LNCaP clone FGC (cell line): ENCODE data around the gene LTBP1.
"Not testable (repeated sequence)": the region's sequence is repeated elsewhere in the genome, so short reads cannot be mapped to it uniquely, and the experiment has no call there.

Experiments used
- DNase-seq: peaks from one replicate; pipeline ENCODE4 v3.0.0-alpha.2; 2011; ENCODE audit warnings: low read depth
- H3K4me3 ChIP-seq: 2 replicates; pipeline ENCODE4 v1.5.1; 2011; ENCODE audit warnings: mild to moderate bottlenecking, low read depth, low read length, control low read depth
- CTCF ChIP-seq: IDR thresholded peaks from 2 replicates; pipeline ENCODE4 v1.5.1; 2012; ENCODE audit warnings: mild to moderate bottlenecking; ENCODE audit not compliant: control insufficient read depth, insufficient read depth; ENCODE audit errors: extremely low read depth

Gene LTBP1

GRCh38 chr2:32977228-32977758 is 30.5 kb downstream of the LTBP1 start:
- H3K4me3 ChIP-seq, result no peak overlapping the region
- TF ChIP-seq CTCF, result no peak
- DNase-seq, result no peak

- no peak overlapping the region for H3K4me3 ChIP-seq
- TF ChIP-seq CTCF, result no peak
- no peak for DNase-seq
Observed at GRCh38 chr2:32981612-32982011, 34.9 kb downstream of the LTBP1 start.

GRCh38 chr2:32983193-32983924 is 36.6 kb downstream of the LTBP1 start:
- H3K4me3 ChIP-seq, DNase-seq: not testable (repeated sequence)

- H3K4me3 ChIP-seq, result no peak overlapping the region
- TF ChIP-seq CTCF, result no peak
- no peak for DNase-seq
Observed at GRCh38 chr2:32986480-32986879, 39.7 kb downstream of the LTBP1 start.

GRCh38 chr2:32988525-32988924 is 41.8 kb downstream of the LTBP1 start:
- no peak for DNase-seq
- H3K4me3 ChIP-seq, result no peak overlapping the region
- TF ChIP-seq CTCF, result no peak

- DNase-seq, result no peak
- no peak overlapping the region for H3K4me3 ChIP-seq
- TF ChIP-seq CTCF, result no peak
Observed at GRCh38 chr2:32990556-32990955, 43.8 kb downstream of the LTBP1 start.

GRCh38 chr2:32991091-32991845 is 44.5 kb downstream of the LTBP1 start:
- TF ChIP-seq CTCF, result no peak
- no peak overlapping the region for H3K4me3 ChIP-seq
- no peak for DNase-seq
